Panc1 (cell line): ENCODE results near the gene SLC6A11. TPM values are rescaled to one million over a fixed set of nuclear protein-coding genes. Genes with fewer than 3 reads are reported as not detected.

ENCODE experiments used
- ATAC-seq: fragments of 200-7000 bp; cut with Tn5 transposase; 2 replicates; pipeline ENCODE4 v1.9.1; 2020; ENCODE audit warnings: mild to moderate bottlenecking, moderate library complexity
- BruUV-seq: library from RNA; stranded (reverse); fragments of 400-500 nt; replicated peaks from 2 replicates; lab custom pipeline; 2021; lab: Mats Ljungman, UMichigan
- CTCF ChIA-PET: fragments of 300-600 bp; sonication (Branson Sonifier 250); formaldehyde crosslinking; loops from one replicate; lab custom pipeline; 2022; ENCODE audit warnings: antibody characterized with exemption; lab: Charles Lee
- POLR2A ChIA-PET: fragments of 300-600 bp; sonication (Branson Sonifier 250); formaldehyde crosslinking; loops from one replicate; lab custom pipeline; 2022; ENCODE audit warnings: antibody characterized with exemption; lab: Charles Lee
- DNase-seq: peaks from one replicate; pipeline ENCODE4 v3.0.0-alpha.2; 2010; ENCODE audit warnings: low read depth, low spot score
- H3K27ac ChIP-seq: 2 replicates; pipeline ENCODE4 v1.5.1; 2011; ENCODE audit warnings: mild to moderate bottlenecking, low read length, inconsistent platforms
- H3K27me3 ChIP-seq: fragments of 200-500 bp; sonication (Bioruptor generic); 2 replicates; pipeline ENCODE4 v1.6.0; 2014; ENCODE audit warnings: low read length, inconsistent platforms; ENCODE audit not compliant: control insufficient read depth, insufficient read depth
- H3K36me3 ChIP-seq: fragments of 200-500 bp; sonication (Bioruptor generic); 2 replicates; pipeline ENCODE4 v1.5.1; 2014; ENCODE audit warnings: inconsistent platforms, mild to moderate bottlenecking, low read length, moderate library complexity; ENCODE audit not compliant: control insufficient read depth, insufficient read depth
- H3K4me1 ChIP-seq: 2 replicates; pipeline ENCODE4 v1.5.1; 2011; ENCODE audit warnings: inconsistent platforms, mild to moderate bottlenecking, low read length, moderate library complexity; ENCODE audit not compliant: control insufficient read depth, insufficient read depth
- H3K4me3 ChIP-seq, 2 experiments: 2 replicates each; pipeline ENCODE4 v1.5.1; 2011 to 2012; ENCODE audit warnings: low read depth in 2 of 2, low read length in 2 of 2, mild to moderate bottlenecking in 2 of 2, inconsistent platforms in 1 of 2, moderate library complexity in 1 of 2
- H3K9me3 ChIP-seq: fragments of 200-500 bp; sonication (Bioruptor generic); 2 replicates; pipeline ENCODE4 v1.5.1; 2014; ENCODE audit warnings: low read depth, mild to moderate bottlenecking, inconsistent platforms, low read length, moderate library complexity; ENCODE audit not compliant: control insufficient read depth, insufficient read depth
- CTCF ChIP-seq: fragments of 450-650 bp; IDR thresholded peaks from 2 replicates; pipeline ENCODE4 v1.5.1; 2017; ENCODE audit warnings: mild to moderate bottlenecking
- POLR2AphosphoS5 ChIP-seq: IDR thresholded peaks from 2 replicates; pipeline ENCODE4 v1.6.1; 2012; ENCODE audit warnings: mild to moderate bottlenecking, low read depth, low read length, moderate library complexity
- REST ChIP-seq, 2 experiments: IDR thresholded peaks; 2 replicates each; pipeline ENCODE4 v1.6.1; 2011 to 2012; ENCODE audit warnings: low read depth in 2 of 2, control low read depth in 1 of 2, low read length in 1 of 2, mild to moderate bottlenecking in 1 of 2, moderate library complexity in 1 of 2; ENCODE audit not compliant: insufficient read depth in 1 of 2
- SIN3A ChIP-seq: IDR thresholded peaks from 2 replicates; pipeline ENCODE4 v1.6.1; 2012; ENCODE audit warnings: low read depth, mild to moderate bottlenecking, low read length, moderate library complexity, borderline replicate concordance; ENCODE audit not compliant: insufficient read depth
- TCF7L2 ChIP-seq: IDR thresholded peaks from 2 replicates; pipeline ENCODE4 v1.6.1; 2011; ENCODE audit warnings: mild to moderate bottlenecking, low read depth, low read length, inconsistent platforms
- in situ Hi-C: cut with HindIII; loops from 2 replicates; pipeline ENCODE4 v1.10.0; 2016; ENCODE audit warnings: low sequenced_read_pairs, low pct_unique_long_range_greater_than_20kb
- intact Hi-C: fragments of 100-400 bp; cut with micrococcal nuclease; formaldehyde crosslinking; loops from one replicate; pipeline ENCODE4 v1.10.0; 2022; ENCODE audit not compliant: unreplicated experiment
- total RNA-seq: library from RNA; stranded (reverse); gene quantifications from one replicate; pipeline ENCODE4 v1.2.1, GENCODE V29; 2021; ENCODE audit not compliant: unreplicated experiment

SLC6A11 gene
- total RNA-seq, 1 experiment from 2014 or later = not detected

GRCh38 chr3:10870296-10870695, 54.3 kb downstream of the SLC6A11 start:
- CTCF ChIA-PET = no interaction called here
- in situ Hi-C loops = no loop called here

GRCh38 chr3:10873415-10873814, 57.4 kb downstream of the SLC6A11 start:
- intact Hi-C loops (no loop called here), in situ Hi-C loops (no loop called here)
- no peaks in the 10 kb centered on the region for H3K9me3 ChIP-seq
- CTCF ChIA-PET = no interaction called here
- H3K36me3 ChIP-seq = no peaks in the 10 kb centered on the region; the same call in 1 of the 2 replicates
- no peaks in the 10 kb centered on the region for H3K4me1 ChIP-seq
- no TSS peak for BruUV-seq
- H3K27me3 ChIP-seq = peaks cover 9% of the 10 kb centered on the region; the same call in 1 of the 2 replicates
- TF ChIP-seq REST (IDR thresholded peaks at IDR 0.05; ENCODE audit: insufficient read depth in 1 of 2, low read depth in 2 of 2, low read length in 1 of 2) (no peak), TCF7L2 (no peak), SIN3A (no peak), CTCF (no peak), POLR2AphosphoS5 (no peak)
- H3K27ac ChIP-seq = no peak overlapping the region
- H3K4me3 ChIP-seq = no peak overlapping the region
- ATAC-seq (no peak), DNase-seq (no peak)
- POLR2A ChIA-PET = no interaction called here

More at GRCh38 chr3:10870296-10870695, 54.3 kb downstream of the SLC6A11 start:
- no peak overlapping the region for H3K4me3 ChIP-seq
- no peaks in the 10 kb centered on the region for H3K9me3 ChIP-seq
- TF ChIP-seq POLR2AphosphoS5 (no peak), TCF7L2 (no peak)
- peaks cover 12% of the 10 kb centered on the region; the same call in 1 of the 2 replicates for H3K27me3 ChIP-seq
- no peak for ATAC-seq
- intact Hi-C loops = no loop called here
- DNase-seq = no peak
- no peak overlapping the region for H3K27ac ChIP-seq
- H3K4me1 ChIP-seq = no peaks in the 10 kb centered on the region
- no peaks in the 10 kb centered on the region for H3K36me3 ChIP-seq
- POLR2A ChIA-PET = no interaction called here
- no TSS peak for BruUV-seq

DNA sequence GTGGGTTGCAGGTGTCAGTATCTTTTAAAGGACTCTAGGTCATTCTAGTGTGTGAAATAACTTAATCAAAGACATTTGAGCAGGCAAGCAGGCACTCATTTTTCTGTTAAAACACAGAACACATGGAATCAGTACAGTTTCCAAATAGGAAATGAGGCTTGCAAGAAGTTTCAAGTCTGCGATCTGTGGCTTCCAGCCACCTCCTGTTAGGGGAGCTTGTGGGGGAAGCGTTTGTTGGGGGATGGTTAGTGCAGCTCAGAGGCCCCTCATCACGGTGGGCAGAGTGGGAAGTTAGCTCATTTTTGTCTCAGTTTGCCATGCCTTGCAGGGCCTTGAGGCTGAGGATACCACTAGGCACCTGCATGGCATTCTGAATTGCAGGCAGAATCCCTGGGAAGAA, 59.9 kb downstream of the SLC6A11 start:
- H3K27ac ChIP-seq = no peak overlapping the region
- no peak overlapping the region for H3K4me3 ChIP-seq
- in situ Hi-C loops (no loop called here), intact Hi-C loops (no loop called here)
- TF ChIP-seq SIN3A (no peak), CTCF (no peak), REST (IDR thresholded peaks at IDR 0.05; ENCODE audit: insufficient read depth in 1 of 2, low read depth in 2 of 2, low read length in 1 of 2) (no peak), POLR2AphosphoS5 (no peak), TCF7L2 (no peak)
- H3K9me3 ChIP-seq = no peaks in the 10 kb centered on the region
- BruUV-seq = no TSS peak
- peaks cover 10% of the 10 kb centered on the region; the same call in 1 of the 2 replicates for H3K27me3 ChIP-seq
- ChIA-PET CTCF (no interaction called here), POLR2A (no interaction called here)
- ATAC-seq (no peak), DNase-seq (no peak)
- H3K4me1 ChIP-seq = no peaks in the 10 kb centered on the region
- H3K36me3 ChIP-seq = no peaks in the 10 kb centered on the region; the same call in 1 of the 2 replicates
